KG1 (cell line): ENCODE data around the gene PLXNA4.
"Not testable (repeated sequence)": the region's sequence is repeated elsewhere in the genome, so short reads cannot be mapped to it uniquely, and the experiment has no call there.

ENCODE experiments used
- DNase-seq: peaks from one replicate; lab custom pipeline; 2025; lab: John Stamatoyannopoulos, UW

The PLXNA4 gene

DNA sequence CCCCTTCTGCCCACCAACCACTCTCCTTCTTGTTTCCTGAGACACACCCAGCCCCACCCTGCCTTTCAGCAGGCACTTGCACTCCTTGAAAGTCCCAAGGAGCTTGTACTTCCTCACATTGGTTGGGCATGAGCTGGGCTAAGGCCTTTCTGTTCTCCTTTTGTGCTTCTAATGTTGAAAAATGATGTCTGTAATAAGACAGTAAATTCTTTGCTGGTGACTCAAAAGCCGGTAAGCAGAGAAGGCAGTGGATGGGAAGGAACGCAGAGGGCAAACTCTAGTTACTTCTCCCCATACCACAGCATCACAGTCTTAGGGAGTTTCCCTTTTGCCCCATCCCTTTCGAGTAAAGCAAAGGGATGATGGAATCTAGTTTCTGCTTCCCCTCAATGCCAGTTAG lies 185.6 kb downstream of the PLXNA4 start:
- no peak for DNase-seq

DNA sequence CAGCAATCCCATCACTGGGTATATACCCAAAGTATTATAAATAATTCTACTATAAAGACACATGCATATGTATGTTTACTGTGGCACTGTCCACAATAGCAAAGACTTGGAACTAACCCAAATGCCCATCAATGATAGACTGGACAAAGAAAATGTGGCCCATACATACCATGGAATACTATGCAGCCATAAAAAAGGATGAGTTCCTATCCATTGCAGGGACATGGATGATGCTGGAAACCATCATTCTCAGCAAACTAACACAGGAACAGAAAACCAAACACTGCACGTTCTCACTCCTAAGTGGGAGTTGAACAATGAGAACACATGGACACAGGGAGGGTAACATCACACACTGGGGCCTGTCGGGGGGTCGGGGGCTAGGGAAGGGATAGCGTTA lies 186.2 kb downstream of the PLXNA4 start:
- not testable (repeated sequence) for DNase-seq

DNA sequence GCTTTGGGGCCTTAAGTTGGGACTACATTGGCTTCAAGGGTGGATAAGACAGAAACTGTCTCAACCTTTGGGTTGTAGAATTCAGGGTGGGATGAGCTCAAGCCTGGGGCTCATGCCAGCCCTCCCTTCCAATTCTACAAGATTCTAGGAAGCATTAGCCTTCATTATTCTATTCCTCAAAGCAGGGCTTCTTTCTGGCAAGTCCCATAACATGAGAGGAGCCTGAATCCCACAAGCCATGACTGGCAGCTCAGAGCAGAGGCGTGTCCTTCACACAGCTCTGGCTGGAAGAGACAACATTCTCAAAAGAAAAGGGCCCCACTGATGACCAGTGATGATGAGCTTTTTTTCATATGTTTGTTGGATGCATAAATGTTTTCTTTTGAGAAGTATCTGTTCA lies 187.6 kb downstream of the PLXNA4 start:
- no peak for DNase-seq

DNA sequence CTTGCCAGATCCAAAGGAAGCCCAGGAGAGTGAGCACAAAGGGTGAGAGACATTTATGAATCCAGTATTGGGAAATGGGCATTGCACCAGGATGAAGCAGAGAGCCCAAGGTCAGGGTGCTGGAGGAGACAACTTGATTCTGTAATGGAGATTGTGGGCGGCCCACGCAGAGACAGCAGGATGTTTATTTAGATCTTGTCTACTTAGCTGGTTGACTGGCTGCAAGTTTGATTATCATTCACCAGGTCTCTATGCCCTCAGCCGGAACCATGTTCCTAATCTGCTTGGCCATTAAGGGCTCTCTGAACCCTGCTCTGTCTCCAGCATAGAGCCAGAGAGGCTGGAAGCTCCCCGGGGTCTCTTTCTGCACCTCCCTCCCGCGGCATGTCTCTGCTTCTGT lies 188.7 kb downstream of the PLXNA4 start:
- no peak for DNase-seq

DNA sequence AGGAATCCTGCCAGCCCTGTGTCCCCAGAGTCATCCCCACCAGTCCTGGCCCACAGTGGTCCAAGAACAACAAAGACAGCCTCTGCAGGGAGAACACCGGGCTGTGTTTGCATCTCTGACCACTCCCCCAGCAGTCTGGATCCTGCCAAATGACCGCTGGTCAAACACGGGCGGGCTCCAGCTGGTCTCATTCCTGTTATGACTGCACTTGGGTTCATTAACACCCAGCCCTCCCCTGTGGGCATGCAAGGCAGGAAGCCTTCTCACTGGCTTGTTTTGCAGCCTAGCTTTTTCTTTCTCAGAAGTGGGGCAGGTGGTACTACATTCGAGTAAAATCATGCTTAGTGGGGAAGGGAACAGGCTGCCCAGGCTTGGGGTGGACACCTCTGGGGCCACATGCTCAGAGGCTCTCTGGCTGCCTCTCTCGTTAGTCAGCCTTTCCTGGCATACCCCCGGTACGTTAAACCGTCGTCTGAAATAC lies 190.0 kb downstream of the PLXNA4 start:
- DNase-seq: no peak

DNA sequence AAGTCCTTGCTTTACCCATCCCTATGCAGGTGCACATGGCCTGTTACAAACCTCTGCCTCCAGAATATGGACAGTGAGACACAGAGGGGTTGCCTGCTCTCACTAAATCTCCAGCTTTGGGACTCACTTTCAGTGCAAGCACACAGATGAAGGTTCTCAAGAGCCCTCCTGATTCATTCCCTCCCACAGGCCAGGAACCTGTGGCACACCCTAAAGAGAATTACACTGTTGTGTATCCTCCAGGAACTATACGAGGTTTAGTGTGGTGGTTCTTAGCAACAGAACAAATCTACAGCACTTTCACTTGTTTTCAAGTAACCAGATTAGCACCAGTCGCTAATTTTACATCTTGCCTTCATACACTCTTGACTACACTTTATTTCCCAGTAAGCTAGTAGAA lies 192.3 kb downstream of the PLXNA4 start:
- DNase-seq: no peak

DNA sequence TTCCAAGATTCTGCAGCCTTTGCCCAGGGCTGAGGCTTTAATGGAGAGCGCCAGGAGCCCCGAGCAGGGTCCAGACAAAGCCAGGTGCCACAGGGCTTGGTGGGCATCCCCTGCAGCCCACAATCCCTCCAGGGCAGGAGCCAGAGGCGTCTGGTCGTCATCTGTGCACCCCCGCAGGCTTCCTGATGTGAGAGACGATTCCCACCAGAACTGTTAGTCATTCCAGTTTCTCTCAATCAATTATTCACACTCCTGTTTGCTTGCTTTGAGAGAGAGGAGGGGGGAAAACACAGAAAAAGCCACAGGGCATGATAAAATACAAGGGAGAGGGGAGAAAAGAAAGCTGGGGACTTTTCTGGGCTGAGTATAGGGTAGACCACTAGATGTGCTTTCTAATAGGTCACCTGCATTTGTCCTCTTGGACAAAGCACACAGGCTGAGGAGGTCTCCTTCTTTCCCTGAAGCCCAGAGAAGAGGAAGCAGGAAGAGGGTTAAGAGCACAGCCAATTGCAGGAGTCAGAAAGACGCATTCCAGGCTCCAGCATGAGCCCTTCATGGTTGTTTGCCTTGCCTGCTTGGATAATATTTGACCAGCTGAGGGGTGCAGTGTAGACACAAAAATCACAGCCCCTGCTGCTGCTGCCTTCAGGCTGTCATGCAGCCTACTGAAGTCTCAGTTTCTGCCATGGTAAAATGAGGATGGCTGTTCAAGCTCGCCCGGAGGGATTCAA lies 194.4 kb downstream of the PLXNA4 start:
- DNase-seq: no peak

DNA sequence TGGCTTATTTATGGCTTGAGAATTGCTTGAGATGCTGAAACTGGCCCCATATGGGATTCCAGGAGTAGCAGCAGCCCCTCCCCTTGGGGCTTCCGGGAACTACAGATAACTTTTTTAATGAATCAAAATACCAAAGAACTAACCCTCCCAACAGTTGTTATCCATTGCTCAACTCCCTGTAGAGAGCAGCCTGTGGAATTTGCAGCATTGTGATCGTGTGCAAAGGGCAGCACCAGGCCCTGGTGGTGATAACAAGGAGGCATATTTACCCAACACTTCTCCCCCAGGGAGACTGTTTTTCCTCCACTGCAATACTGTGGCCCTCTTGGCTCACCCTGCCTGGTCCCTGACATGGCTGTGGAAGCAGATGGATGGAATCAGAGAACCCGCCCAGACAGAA lies 196.2 kb downstream of the PLXNA4 start:
- no peak for DNase-seq

DNA sequence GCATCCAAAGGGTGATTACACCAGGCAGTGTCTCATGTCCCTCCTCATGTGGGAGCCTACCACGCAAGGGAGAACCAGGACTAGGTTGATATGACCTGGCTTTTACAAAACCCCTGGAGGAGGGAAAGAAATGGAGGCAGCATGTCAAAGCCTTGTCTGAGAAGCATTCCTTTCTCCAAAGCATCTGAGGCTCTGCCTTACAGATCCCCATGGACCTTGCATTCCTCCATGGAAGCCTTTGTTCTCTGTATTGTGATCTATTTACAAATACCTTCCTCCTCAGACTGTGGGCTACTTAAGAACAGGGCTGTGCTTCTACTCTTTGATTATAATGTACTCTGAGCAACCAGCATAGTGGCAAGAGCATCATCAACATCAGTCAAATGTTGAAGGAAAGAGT lies 197.0 kb downstream of the PLXNA4 start:
- DNase-seq: no peak

DNA sequence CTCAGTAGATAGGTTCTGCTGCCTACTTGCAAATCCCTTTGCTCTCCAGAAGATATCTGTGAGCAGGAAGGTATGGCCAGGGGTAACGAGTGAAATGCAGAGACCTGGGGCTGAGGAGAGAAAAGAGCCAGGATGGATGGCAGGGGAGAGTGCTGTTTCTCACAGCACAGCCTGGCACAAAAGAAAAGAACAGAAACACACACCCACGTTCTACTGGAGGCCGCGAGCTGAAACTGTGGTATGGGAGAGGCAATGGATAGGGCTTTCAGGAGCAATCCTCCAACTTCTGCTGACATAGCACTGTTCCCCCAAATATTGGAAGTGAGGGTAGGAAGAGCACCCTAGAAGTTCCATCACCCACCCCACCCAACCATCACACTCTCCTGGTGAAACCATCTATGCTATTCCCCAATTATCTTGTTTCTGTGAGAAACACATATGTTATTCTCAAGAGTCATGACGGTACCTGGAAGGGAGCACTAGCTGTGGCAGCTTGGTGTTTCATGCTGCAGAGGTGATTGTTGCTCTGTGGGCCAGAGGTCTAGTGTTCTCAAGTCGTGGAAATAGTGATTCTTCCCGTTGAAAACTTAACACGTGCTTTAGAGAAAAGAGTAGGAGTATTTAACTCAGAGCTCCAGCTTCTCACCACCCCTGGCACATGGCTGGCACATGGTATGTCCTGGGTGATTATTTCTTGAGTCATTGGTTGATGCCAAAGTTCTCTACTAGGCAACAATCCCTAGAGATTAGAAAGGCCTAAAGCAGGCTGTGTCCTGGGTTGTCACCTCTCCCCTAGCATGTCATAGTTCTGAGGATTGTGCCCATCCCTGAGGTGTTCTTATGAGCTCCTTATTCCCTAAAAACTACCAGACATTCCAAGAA lies 198.3 kb downstream of the PLXNA4 start:
- no peak for DNase-seq

DNA sequence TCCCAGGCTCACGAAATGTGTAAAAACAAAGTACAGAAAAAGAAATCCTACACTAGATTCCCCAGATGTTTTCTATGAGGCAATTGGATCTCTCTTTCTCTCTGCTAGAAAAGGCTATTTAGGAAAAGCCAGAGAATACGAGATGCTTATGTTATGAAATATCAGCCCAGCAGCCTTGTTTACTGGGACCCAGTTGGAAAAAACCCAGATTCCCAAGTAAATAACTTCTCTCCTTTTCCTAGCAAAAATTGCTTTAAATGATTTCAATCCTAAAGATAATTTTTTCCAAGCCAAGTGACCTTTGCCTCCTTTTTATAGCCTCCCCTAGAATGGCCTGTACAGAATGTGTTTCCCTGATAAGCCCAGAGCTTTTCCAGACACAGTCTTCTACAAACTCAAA lies 199.3 kb downstream of the PLXNA4 start:
- DNase-seq: no peak

DNA sequence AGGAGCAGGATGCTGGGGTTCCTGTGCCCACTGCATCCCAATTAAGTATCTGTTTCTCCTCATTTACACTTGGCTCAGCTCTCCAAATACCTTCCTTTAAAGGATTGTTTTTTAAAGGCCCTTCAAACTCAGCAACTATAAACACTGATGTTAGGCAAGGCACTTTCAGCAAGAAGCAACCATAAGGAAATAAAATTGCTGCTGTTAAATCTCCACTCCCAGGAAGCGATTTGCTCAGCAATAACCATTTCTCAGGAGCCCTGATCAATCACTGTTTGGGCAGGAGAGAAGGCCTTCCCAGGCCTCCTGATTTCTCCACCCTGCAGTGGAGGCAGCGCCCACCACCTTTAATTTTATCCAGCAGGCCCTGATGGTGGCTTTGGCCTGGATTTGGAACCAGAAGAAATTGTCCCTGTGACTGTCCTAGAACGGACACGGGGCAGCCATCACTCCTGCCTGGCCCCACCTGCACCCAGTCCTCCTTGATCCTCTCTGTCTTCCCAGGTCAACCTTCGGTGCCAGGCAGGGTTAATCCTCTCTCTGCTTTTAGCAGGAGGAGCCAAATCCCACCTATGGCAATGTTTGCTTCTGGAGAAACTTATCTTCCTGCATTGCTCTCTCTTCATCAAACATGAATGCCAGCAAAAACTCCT lies 199.8 kb downstream of the PLXNA4 start:
- DNase-seq: no peak

DNA sequence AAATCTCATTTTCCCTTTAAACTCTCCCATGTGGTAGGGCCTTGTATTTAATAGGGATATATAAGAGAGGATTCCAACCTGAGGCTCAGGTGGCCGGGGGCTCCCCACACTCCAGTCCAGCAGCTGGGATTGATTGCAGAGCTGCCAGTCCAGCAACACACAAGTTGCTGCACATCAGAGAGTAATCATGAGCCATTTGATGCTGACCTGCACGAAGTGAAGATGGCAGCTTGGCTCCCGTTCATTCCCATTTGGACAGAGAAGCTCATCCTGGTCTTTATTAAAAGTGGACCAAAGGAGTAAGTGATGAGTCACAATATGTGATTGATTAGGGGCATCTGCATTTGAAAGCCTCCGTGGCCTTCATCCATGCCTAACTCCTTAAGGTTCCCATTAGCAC lies 202.4 kb downstream of the PLXNA4 start:
- DNase-seq: no peak

DNA sequence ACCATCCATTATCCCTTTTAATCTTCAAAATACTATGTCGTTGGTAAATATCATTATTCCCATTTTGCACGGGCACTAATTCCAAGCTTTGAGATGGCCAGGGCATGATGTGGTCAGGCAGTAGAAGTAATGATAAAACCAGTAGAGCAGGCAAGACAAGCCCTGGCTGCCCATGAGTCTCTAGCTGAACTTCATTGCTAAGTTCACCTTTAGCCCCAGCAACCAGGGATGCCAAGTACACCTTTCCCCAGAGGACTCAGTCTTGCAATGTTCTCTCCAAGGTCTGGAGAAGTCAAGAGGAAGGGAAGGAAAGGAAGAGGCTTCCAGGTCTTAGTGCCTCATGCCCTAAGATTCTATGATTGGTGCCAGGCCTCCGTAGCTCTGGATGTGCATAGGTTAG lies 203.2 kb downstream of the PLXNA4 start:
- no peak for DNase-seq

DNA sequence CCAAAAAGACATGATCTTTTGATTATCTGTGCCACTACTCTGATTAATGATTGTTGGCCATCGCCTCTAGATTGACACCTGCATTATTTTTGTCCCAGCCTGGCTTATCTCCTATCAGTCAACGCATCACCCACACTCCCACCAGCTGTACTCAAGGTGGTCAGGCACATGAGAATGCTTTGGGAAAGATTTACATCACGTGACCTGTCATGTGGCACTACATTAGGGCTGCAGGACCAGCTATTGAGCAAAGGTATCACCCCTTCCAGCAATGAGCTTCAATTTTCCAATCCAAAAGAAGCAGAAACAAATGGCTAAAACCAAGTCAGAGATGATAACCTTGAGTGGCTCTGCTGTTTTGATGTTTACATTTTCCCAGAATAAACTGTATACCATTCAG lies 204.3 kb downstream of the PLXNA4 start:
- DNase-seq: no peak

DNA sequence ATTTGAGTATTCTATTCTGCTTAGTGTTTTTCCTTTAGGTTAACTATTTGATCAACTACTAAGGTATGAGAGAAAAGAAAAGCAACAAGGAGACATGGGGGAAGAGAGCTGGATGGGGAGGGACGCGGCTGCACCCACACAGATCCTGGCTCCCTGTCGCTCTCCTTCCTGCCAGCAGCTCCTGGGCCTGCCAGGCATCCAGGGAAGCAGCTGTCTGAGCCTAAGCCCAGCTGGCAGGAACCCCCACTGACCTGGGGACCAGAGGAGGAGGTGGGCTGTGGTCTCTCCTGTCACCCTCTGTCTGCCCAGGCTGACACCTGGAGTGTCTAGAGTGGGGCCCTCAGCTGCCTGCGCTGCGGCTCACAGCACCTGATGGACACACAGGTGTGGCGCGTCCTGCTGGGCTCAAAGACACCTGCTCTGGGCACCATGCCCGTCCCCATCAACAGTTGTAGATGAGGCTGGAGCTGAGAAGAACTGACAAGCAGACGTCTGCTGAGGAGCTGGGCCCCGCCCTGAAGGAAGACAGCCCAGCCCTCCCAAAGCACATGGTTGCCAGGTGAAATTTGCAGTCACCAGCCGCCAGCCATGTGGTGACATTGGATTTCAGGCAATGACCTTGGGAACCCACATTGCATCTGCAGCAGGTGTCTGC lies 207.9 kb downstream of the PLXNA4 start:
- DNase-seq: no peak

DNA sequence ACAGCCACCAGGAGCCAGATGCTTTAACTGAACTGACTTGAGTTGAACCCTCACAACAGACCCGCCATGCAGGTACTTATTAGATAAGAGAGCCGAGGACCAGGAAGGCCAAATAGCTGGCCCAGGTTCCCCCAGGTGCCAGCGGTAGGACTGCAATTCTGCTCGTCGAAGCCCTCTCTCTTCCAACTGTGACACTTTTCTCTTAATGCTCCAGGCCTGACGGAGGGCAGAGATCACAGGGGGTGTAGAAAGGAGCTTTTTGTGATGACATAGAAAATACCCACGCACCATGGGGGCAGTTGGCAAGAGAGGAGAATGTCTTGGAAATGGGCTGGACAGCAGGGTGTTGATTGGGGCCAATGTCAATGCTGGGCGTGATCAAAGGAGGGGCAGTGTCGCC lies 208.5 kb downstream of the PLXNA4 start:
- no peak for DNase-seq

DNA sequence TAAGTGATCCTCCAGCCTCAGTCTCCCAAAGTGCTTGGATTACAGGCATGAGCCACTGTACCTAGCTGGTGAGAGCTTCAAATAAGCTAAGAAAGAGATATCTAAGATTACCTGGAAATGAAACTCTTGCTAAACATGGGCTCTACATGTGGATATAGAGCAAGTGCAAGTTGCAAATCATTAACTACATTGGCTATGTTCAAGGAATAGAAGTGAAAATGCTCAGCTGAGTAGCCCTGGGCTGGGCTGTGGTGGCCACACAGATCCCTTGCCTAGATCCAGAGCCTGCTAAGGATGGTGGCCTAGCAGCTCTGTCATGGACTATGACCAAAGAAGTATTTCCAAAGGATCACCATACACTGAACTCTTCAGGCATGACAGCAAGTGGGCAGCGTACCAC lies 209.3 kb downstream of the PLXNA4 start:
- DNase-seq: no peak

DNA sequence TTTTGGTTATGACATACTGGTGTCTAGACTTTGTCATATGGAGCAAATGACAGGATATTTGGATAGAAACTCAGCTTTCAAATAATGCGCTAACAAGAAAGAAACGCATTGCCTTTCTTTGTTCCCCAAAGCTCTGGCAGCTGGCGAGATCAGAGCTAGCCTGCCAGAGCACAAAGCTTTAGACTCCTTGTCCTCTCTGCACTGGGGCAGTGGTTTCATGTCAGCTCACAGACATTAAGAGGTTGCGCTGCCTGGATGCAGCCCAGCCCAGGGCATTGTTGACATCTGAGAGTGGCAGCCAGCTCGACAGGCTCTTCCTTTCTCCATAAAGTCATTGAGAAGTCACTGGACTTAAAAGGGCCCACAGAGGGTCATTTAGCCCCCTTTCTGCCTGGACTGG lies 212.0 kb downstream of the PLXNA4 start:
- DNase-seq: no peak

DNA sequence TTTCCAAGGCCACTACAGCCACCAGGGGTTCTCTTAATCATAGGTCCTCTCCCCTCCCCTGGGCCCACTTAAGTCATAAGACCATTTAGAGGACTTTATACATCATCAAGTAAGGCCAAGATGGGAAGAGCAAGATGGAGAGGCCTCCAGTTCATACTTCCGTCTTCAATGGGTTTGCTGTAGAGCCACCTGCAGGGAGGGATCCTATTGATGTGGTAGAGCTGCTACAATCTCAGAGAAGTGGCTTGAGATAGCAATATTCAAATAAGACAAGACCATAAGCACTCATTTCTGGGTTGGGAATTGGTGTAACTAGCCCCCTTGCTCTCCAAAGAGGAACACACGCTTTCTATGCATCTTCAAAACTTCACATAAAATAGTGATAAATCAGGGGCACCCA lies 214.2 kb downstream of the PLXNA4 start:
- DNase-seq: no peak

DNA sequence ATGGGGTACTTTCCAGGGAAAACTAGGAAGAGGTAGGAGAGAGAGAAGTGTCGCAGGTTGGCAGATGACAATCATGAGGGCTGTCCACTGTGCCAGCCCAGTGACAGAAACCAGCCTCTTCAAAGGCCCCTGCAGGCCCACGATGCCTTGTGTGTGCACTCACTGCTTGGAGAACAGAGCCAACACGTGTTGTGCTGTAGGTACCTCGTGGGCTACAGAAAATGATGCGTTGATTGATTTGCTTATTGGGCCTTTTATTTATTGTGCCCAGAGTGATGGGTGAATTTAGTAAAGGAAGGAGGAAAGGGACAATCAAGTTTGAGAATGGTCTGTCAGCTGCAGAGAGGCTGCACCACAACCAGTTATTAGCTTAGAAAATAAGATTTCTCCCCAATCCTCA lies 215.1 kb downstream of the PLXNA4 start:
- DNase-seq: no peak

DNA sequence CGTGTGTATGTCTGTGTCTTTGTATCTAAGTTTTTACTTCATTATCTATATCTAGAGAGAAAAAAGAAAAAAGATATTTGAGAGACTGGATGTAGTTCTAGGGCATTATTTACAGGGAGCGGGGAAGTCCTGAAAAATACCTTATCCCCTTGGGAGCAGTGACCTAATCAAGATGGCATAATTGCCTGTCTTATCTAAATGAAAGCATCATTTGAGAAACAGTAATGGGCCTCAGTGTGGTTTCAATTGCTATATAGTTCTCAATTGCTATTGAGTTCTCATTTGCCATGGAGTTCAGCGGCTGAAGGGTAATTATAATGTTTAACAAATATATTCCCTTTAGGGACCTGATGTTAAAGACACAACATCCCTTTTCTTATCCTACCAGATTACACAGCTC lies 216.5 kb downstream of the PLXNA4 start:
- no peak for DNase-seq
